Mesenchymal stem cell (in vitro differentiated cells and primary cell): ENCODE results near the gene SLC35G1.

Experiments
- DNase-seq: peaks from one replicate; pipeline ENCODE4 v3.0.0-alpha.2; 2013
- H2AFZ ChIP-seq: one replicate; pipeline ENCODE4 v1.6.1; 2013; ENCODE audit warnings: low read depth, mild to moderate bottlenecking, control low read depth, inconsistent platforms, low read length, moderate library complexity
- H2AK5ac ChIP-seq: 2 replicates; pipeline ENCODE4 v1.6.1; 2013; ENCODE audit warnings: low read length, moderate library complexity, mild to moderate bottlenecking, inconsistent platforms; ENCODE audit not compliant: severe bottlenecking
- H2BK120ac ChIP-seq: one replicate; pipeline ENCODE4 v1.6.1; 2013; ENCODE audit warnings: low read depth, mild to moderate bottlenecking, inconsistent platforms, low read length, moderate library complexity
- H2BK12ac ChIP-seq, 2 experiments: one replicate each; pipeline ENCODE4 v1.6.1; 2013; ENCODE audit warnings: inconsistent platforms in 2 of 2, low read length in 2 of 2, mild to moderate bottlenecking in 2 of 2, moderate library complexity in 2 of 2, control low read depth in 1 of 2
- H2BK15ac ChIP-seq: one replicate; pipeline ENCODE4 v1.6.1; 2013; ENCODE audit warnings: mild to moderate bottlenecking, low read depth, inconsistent platforms; ENCODE audit not compliant: poor library complexity, severe bottlenecking
- H2BK5ac ChIP-seq: 2 replicates; pipeline ENCODE4 v1.6.1; 2013; ENCODE audit warnings: low read depth, mild to moderate bottlenecking, low read length, control low read depth, inconsistent platforms; ENCODE audit not compliant: poor library complexity, severe bottlenecking
- H3K14ac ChIP-seq, 2 experiments: one replicate each; pipeline ENCODE4 v1.6.1; 2013; ENCODE audit warnings: inconsistent platforms in 2 of 2, low read length in 2 of 2, control low read depth in 1 of 2, mild to moderate bottlenecking in 1 of 2, moderate library complexity in 1 of 2
- H3K18ac ChIP-seq, 2 experiments: one replicate each; pipeline ENCODE4 v1.6.1; 2013; ENCODE audit warnings: inconsistent platforms in 2 of 2, low read length in 2 of 2, control low read depth in 1 of 2, low read depth in 1 of 2, mild to moderate bottlenecking in 1 of 2
- H3K23ac ChIP-seq, 2 experiments: one replicate each; pipeline ENCODE4 v1.6.1; 2013; ENCODE audit warnings: inconsistent platforms in 2 of 2, low read length in 2 of 2, mild to moderate bottlenecking in 2 of 2, moderate library complexity in 2 of 2, control low read depth in 1 of 2
- H3K27ac ChIP-seq: 2 replicates; pipeline ENCODE4 v1.5.1; 2013; ENCODE audit warnings: mild to moderate bottlenecking, moderate library complexity, low read length, control low read depth, inconsistent platforms; ENCODE audit not compliant: poor library complexity, severe bottlenecking
- H3K27me3 ChIP-seq, 2 experiments: 2 replicates each; pipeline versions ENCODE4 v1.6.1 to v1.7.0; 2013; ENCODE audit warnings: low read length in 2 of 2, mild to moderate bottlenecking in 2 of 2, moderate library complexity in 2 of 2, control low read depth in 1 of 2, inconsistent platforms in 1 of 2; ENCODE audit not compliant: control insufficient read depth in 1 of 2, insufficient read depth in 1 of 2
- H3K36me3 ChIP-seq, 2 experiments: 2 replicates each; pipeline versions ENCODE4 v1.6.1 to v1.7.0; 2013; ENCODE audit warnings: low read length in 2 of 2, control low read depth in 1 of 2, inconsistent platforms in 1 of 2, low read depth in 1 of 2, mild to moderate bottlenecking in 1 of 2; ENCODE audit not compliant: insufficient read depth in 2 of 2, control insufficient read depth in 1 of 2
- H3K4ac ChIP-seq, 2 experiments: one replicate each; pipeline ENCODE4 v1.6.1; 2013; ENCODE audit warnings: inconsistent platforms in 2 of 2, low read length in 2 of 2, mild to moderate bottlenecking in 2 of 2, moderate library complexity in 2 of 2, control low read depth in 1 of 2, low read depth in 1 of 2
- H3K4me1 ChIP-seq: 2 replicates; pipeline ENCODE4 v1.6.1; 2013; ENCODE audit warnings: low read depth, low read length, control low read depth; ENCODE audit not compliant: control insufficient read depth, insufficient read depth
- H3K4me2 ChIP-seq: 2 replicates; pipeline ENCODE4 v1.6.1; 2013; ENCODE audit warnings: low read length, mild to moderate bottlenecking, inconsistent platforms; ENCODE audit not compliant: poor library complexity, severe bottlenecking
- H3K4me3 ChIP-seq, 2 experiments: 2 replicates each; pipeline versions ENCODE4 v1.5.1 to v1.7.0; 2013; ENCODE audit warnings: low read length in 2 of 2, mild to moderate bottlenecking in 2 of 2, control low read depth in 1 of 2, low read depth in 1 of 2; ENCODE audit not compliant: insufficient read depth in 1 of 2
- H3K79me1 ChIP-seq: replicated peaks from 2 replicates; pipeline ENCODE4 v1.6.1; 2013; ENCODE audit warnings: mild to moderate bottlenecking, control low read depth, low read length, inconsistent platforms; ENCODE audit not compliant: poor library complexity, severe bottlenecking
- H3K9ac ChIP-seq: 2 replicates; pipeline ENCODE4 v1.7.0; 2013; ENCODE audit warnings: mild to moderate bottlenecking, low read length, moderate library complexity
- H3K9me3 ChIP-seq: 2 replicates; pipeline ENCODE4 v1.7.0; 2013; ENCODE audit warnings: mild to moderate bottlenecking, low read length; ENCODE audit not compliant: control insufficient read depth
- H4K8ac ChIP-seq: one replicate; pipeline ENCODE4 v1.6.1; 2013; ENCODE audit warnings: inconsistent platforms, mild to moderate bottlenecking, low read length, moderate library complexity
- H4K91ac ChIP-seq: one replicate; pipeline ENCODE4 v1.6.1; 2013; ENCODE audit warnings: mild to moderate bottlenecking, low read length, inconsistent platforms
- WGBS: methylation state at CpG from one replicate; pipeline ENCODE4 v1.1.7; 2013; ENCODE audit warnings: mixed read lengths; 5-methylcytosine and 5-hydroxymethylcytosine counted together

The SLC35G1 gene

GRCh38 chr10:93894516-93895378 lies 969 bp downstream of the SLC35G1 start:
- peak overlapping the region in 1 of 2 experiments; percentile 95 for H3K14ac ChIP-seq
- H3K4me2 ChIP-seq = peak overlapping the region; percentile 87
- no peaks in the 10 kb centered on the region for H3K36me3 ChIP-seq
- no peaks in the 10 kb centered on the region for H3K9me3 ChIP-seq
- no peak overlapping the region for H3K27ac ChIP-seq
- H4K91ac ChIP-seq = no peak overlapping the region
- peak overlapping the region; percentile 87 for H3K9ac ChIP-seq
- H3K79me1 ChIP-seq = peaks cover 14% of the 10 kb centered on the region
- H2BK15ac ChIP-seq = no peak overlapping the region
- H3K4me3 ChIP-seq = peak overlapping the region; percentile 82 to 92
- H2BK12ac ChIP-seq = peak overlapping the region in 1 of 2 experiments; percentile 83
- peak overlapping the region; percentile 78 for H2AFZ ChIP-seq
- 24% methylated on average over 22 of the region's 22 CpGs for WGBS
- H3K18ac ChIP-seq = peak overlapping the region; percentile 77 to 92
- peaks cover 5% of the 10 kb centered on the region for H3K4me1 ChIP-seq
- no peak overlapping the region for H4K8ac ChIP-seq
- peak; percentile 39 for DNase-seq
- H3K4ac ChIP-seq = peak overlapping the region; percentile 39 to 93
- no peak overlapping the region for H2BK120ac ChIP-seq
- H2AK5ac ChIP-seq = no peak overlapping the region
- peak overlapping the region in 1 of 2 experiments; percentile 85 for H3K23ac ChIP-seq
- H2BK5ac ChIP-seq = no peak overlapping the region
- peaks cover 0 to 3% of the 10 kb centered on the region in 2 experiments for H3K27me3 ChIP-seq

GRCh38 chr10:93897070-93897780 lies 3.4 kb downstream of the SLC35G1 start:
- H2BK15ac ChIP-seq = no peak overlapping the region
- no peak overlapping the region for H3K4ac ChIP-seq
- H2AK5ac ChIP-seq = no peak overlapping the region
- H3K79me1 ChIP-seq = peaks cover 20% of the 10 kb centered on the region
- H3K4me3 ChIP-seq = no peak overlapping the region
- no peak for DNase-seq
- H3K4me1 ChIP-seq = peaks cover 5% of the 10 kb centered on the region
- 98% methylated on average over 4 of the region's 4 CpGs for WGBS
- H3K27me3 ChIP-seq = no peaks in the 10 kb centered on the region
- H2BK5ac ChIP-seq = no peak overlapping the region
- no peak overlapping the region for H3K4me2 ChIP-seq
- no peak overlapping the region for H2BK120ac ChIP-seq
- H3K36me3 ChIP-seq = no peaks in the 10 kb centered on the region
- no peaks in the 10 kb centered on the region for H3K9me3 ChIP-seq
- H3K27ac ChIP-seq = no peak overlapping the region
- no peak overlapping the region for H3K18ac ChIP-seq
- H3K9ac ChIP-seq = no peak overlapping the region
- H3K14ac ChIP-seq = no peak overlapping the region
- H4K91ac ChIP-seq = no peak overlapping the region
- H4K8ac ChIP-seq = no peak overlapping the region
- H2AFZ ChIP-seq = no peak overlapping the region
- H3K23ac ChIP-seq = no peak overlapping the region
- H2BK12ac ChIP-seq = no peak overlapping the region

GRCh38 chr10:93899109-93899508 lies 5.3 kb downstream of the SLC35G1 start:
- Histone ChIP-seq H2BK5ac (no peak overlapping the region), H3K4me1 (peaks cover 5% of the 10 kb centered on the region), H3K9me3 (no peaks in the 10 kb centered on the region), H3K4ac (no peak overlapping the region), H3K4me2 (no peak overlapping the region), H4K91ac (no peak overlapping the region), H3K27me3 (no peaks in the 10 kb centered on the region), H3K79me1 (peaks cover 18% of the 10 kb centered on the region), H3K18ac (no peak overlapping the region), H2BK15ac (no peak overlapping the region), H3K9ac (no peak overlapping the region), H3K36me3 (no peaks in the 10 kb centered on the region), H3K14ac (no peak overlapping the region), H3K27ac (no peak overlapping the region), H2AK5ac (no peak overlapping the region), H3K4me3 (no peak overlapping the region), H4K8ac (no peak overlapping the region), H2AFZ (no peak overlapping the region), H2BK120ac (no peak overlapping the region), H2BK12ac (no peak overlapping the region), H3K23ac (no peak overlapping the region)
- 97% methylated on average over 2 of the region's 2 CpGs for WGBS
- DNase-seq = no peak

- no peak overlapping the region for H3K27ac ChIP-seq
- H3K9me3 ChIP-seq = no peaks in the 10 kb centered on the region
- no peaks in the 10 kb centered on the region for H3K4me1 ChIP-seq
- no peak overlapping the region for H3K9ac ChIP-seq
- peaks cover 0 to 10% of the 10 kb centered on the region in 2 experiments for H3K36me3 ChIP-seq
- H2BK15ac ChIP-seq = no peak overlapping the region
- H2BK5ac ChIP-seq = no peak overlapping the region
- no peak for DNase-seq
- H2AFZ ChIP-seq = no peak overlapping the region
- H3K4me3 ChIP-seq = no peak overlapping the region
- no peaks in the 10 kb centered on the region for H3K27me3 ChIP-seq
- no peak overlapping the region for H3K23ac ChIP-seq
- H2BK120ac ChIP-seq = no peak overlapping the region
- 92% methylated on average over 2 of the region's 2 CpGs for WGBS
- H3K4ac ChIP-seq = no peak overlapping the region
- H3K14ac ChIP-seq = no peak overlapping the region
- H2BK12ac ChIP-seq = no peak overlapping the region
- H2AK5ac ChIP-seq = no peak overlapping the region
- no peak overlapping the region for H4K8ac ChIP-seq
- no peak overlapping the region for H3K4me2 ChIP-seq
- peaks cover 10% of the 10 kb centered on the region for H3K79me1 ChIP-seq
- H3K18ac ChIP-seq = no peak overlapping the region
- no peak overlapping the region for H4K91ac ChIP-seq
Observed at GRCh38 chr10:93903051-93903450, 9.3 kb downstream of the SLC35G1 start.
